Keratinocyte (primary cell): ENCODE data around the gene LIN52.

Experiments
- CTCF ChIP-seq, 3 experiments: IDR thresholded peaks in 1 of 3; conservative IDR thresholded peaks in 1 of 3; optimal IDR thresholded peaks in 1 of 3; 2 replicates in 2 of 3; 3 replicates in 1 of 3; pipeline versions ENCODE3 to v1.5.1; 2011; ENCODE audit warnings: low read length in 3 of 3, mild to moderate bottlenecking in 3 of 3, moderate library complexity in 2 of 3, control low read depth in 1 of 3, inconsistent platforms in 1 of 3; ENCODE audit not compliant: insufficient read depth in 2 of 3; ENCODE audit errors: extremely low read depth in 1 of 3
- EZH2 ChIP-seq: IDR thresholded peaks from one replicate; pipeline ENCODE4 v1.6.1; 2012; ENCODE audit warnings: inconsistent platforms, mild to moderate bottlenecking, low read length, moderate library complexity

- TF ChIP-seq CTCF (optimal IDR thresholded peaks at IDR 0.05 in 1 of 3, IDR thresholded peaks at IDR 0.05 in 1 of 3, conservative IDR thresholded peaks at IDR 0.05 in 1 of 3; ENCODE audit: extremely low read depth in 1 of 3, insufficient read depth in 2 of 3, low read length in 3 of 3) (no peak), EZH2 (no peak)
These were observed 71.0 kb downstream of the LIN52 start for GRCh38 chr14:74155749-74156148.
